HCT116 (cell line): ENCODE results near the gene GRIK3. TPM values are rescaled to one million over a fixed set of nuclear protein-coding genes. Genes with fewer than 3 reads are reported as not detected.

Experiments used
- ATAC-seq: fragments of 200-7000 bp; cut with Tn5 transposase; 2 replicates; pipeline ENCODE4 v1.9.1; 2020; ENCODE audit warnings: mild to moderate bottlenecking, moderate library complexity
- BruUV-seq: library from RNA; stranded (reverse); fragments of 400-500 nt; replicated peaks from 2 replicates; lab custom pipeline; 2021; lab: Mats Ljungman, UMichigan
- CTCF ChIA-PET: fragments of 300-600 bp; sonication (Branson Sonifier 250); formaldehyde crosslinking; loops from one replicate; lab custom pipeline; 2021; ENCODE audit warnings: antibody characterized with exemption; lab: Charles Lee
- POLR2A ChIA-PET: fragments of 300-600, 350-600 bp; sonication (Branson Sonifier 250); formaldehyde crosslinking; loops from one replicate; lab custom pipeline; 2021; ENCODE audit warnings: antibody characterized with exemption; lab: Charles Lee
- RAD21 ChIA-PET, 2 experiments: fragments of 300-600 bp; sonication (Branson Sonifier 250); formaldehyde crosslinking; loops; one replicate each; lab custom pipeline; 2023; ENCODE audit warnings: low total read pairs in 2 of 2; ENCODE audit not compliant: uncharacterized antibody in 2 of 2, unreplicated experiment in 2 of 2, low non-redundant PET in 1 of 2; lab: Charles Lee
- DNase-seq: peaks from one replicate; pipeline ENCODE4 v3.0.0-alpha.2; 2010; ENCODE audit warnings: low read depth, low spot score
- H2AFZ ChIP-seq: fragments of 200-600 bp; shearing (Covaris generic), sonication (generic); 2 replicates; pipeline ENCODE4 v1.6.1; 2017; ENCODE audit warnings: low read depth, mixed run types, mixed read lengths, antibody characterized with exemption, low read length; ENCODE audit not compliant: poor library complexity, severe bottlenecking
- H3K27ac ChIP-seq: 2 replicates; pipeline ENCODE4 v1.5.1; 2012; ENCODE audit warnings: low read depth, low read length
- H3K27me3 ChIP-seq: fragments of 200-600 bp; sonication (generic); 2 replicates; pipeline ENCODE4 v1.6.1; 2016; ENCODE audit warnings: mixed run types, low read length, mixed read lengths; ENCODE audit not compliant: insufficient read depth
- H3K36me3 ChIP-seq, 2 experiments: fragments of 200-500 bp in 1 of 2; fragments of 200-600 bp in 1 of 2; sonication (Bioruptor generic) in 1 of 2; sonication (generic) in 1 of 2; 2 replicates each; pipeline versions ENCODE4 v1.5.1 to v1.6.1; 2014 to 2016; ENCODE audit warnings: low read length in 2 of 2, inconsistent platforms in 1 of 2, mixed read lengths in 1 of 2, mixed run types in 1 of 2; ENCODE audit not compliant: insufficient read depth in 2 of 2, control insufficient read depth in 1 of 2
- H3K4me1 ChIP-seq, 2 experiments: fragments of 200-600 bp in 1 of 2; sonication (generic) in 1 of 2; 2 replicates each; pipeline versions ENCODE4 v1.5.1 to v1.6.1; 2012 to 2017; ENCODE audit warnings: low read length in 2 of 2, inconsistent platforms in 1 of 2, mild to moderate bottlenecking in 1 of 2, mixed read lengths in 1 of 2, mixed run types in 1 of 2, moderate library complexity in 1 of 2; ENCODE audit not compliant: insufficient read depth in 2 of 2, control insufficient read depth in 1 of 2
- H3K4me2 ChIP-seq: fragments of 200-600 bp; sonication (generic); 2 replicates; pipeline ENCODE4 v1.6.1; 2017; ENCODE audit warnings: mixed run types, low read length, mixed read lengths
- H3K4me3 ChIP-seq, 2 experiments: fragments of 200-600 bp in 1 of 2; sonication (generic) in 1 of 2; replicated peaks in 1 of 2; 2 replicates each; pipeline ENCODE4 v1.5.1; 2011 to 2016; ENCODE audit warnings: low read length in 2 of 2, control low read depth in 1 of 2, low read depth in 1 of 2, mild to moderate bottlenecking in 1 of 2, mixed read lengths in 1 of 2, mixed run types in 1 of 2
- H3K79me2 ChIP-seq: fragments of 200-600 bp; sonication (generic); 2 replicates; pipeline ENCODE4 v1.6.1; 2017; ENCODE audit warnings: mild to moderate bottlenecking, mixed run types, low read length, moderate library complexity, mixed read lengths; ENCODE audit not compliant: insufficient read depth
- H3K9ac ChIP-seq: fragments of 200-600 bp; sonication (generic); 2 replicates; pipeline ENCODE4 v1.6.1; 2016; ENCODE audit warnings: low read length, mixed read lengths
- H3K9me2 ChIP-seq: fragments of 200-600 bp; sonication (generic), shearing (Covaris generic); 2 replicates; pipeline ENCODE4 v1.6.1; 2017; ENCODE audit warnings: mixed run types, mild to moderate bottlenecking, moderate library complexity; ENCODE audit not compliant: insufficient read depth
- H3K9me3 ChIP-seq, 2 experiments: fragments of 200-500 bp in 1 of 2; fragments of 200-600 bp in 1 of 2; sonication (Bioruptor generic) in 1 of 2; sonication (generic) in 1 of 2; 2 replicates each; pipeline ENCODE4 v1.6.1; 2014 to 2017; ENCODE audit warnings: low read length in 2 of 2, mixed read lengths in 2 of 2, inconsistent platforms in 1 of 2, low read depth in 1 of 2, mild to moderate bottlenecking in 1 of 2, mixed run types in 1 of 2, moderate library complexity in 1 of 2; ENCODE audit not compliant: control insufficient read depth in 1 of 2, insufficient read depth in 1 of 2
- H4K20me1 ChIP-seq: fragments of 200-600 bp; sonication (generic), shearing (Covaris generic); 2 replicates; pipeline ENCODE4 v1.6.1; 2017; ENCODE audit warnings: mixed run types, mild to moderate bottlenecking, moderate library complexity; ENCODE audit not compliant: insufficient read depth
- ATF3 ChIP-seq: IDR thresholded peaks from 2 replicates; pipeline ENCODE4 v1.6.1; 2012
- CBX3 ChIP-seq: IDR thresholded peaks from 2 replicates; pipeline ENCODE4 v1.6.1; 2012; ENCODE audit warnings: low read depth
- CTCF ChIP-seq, 3 experiments: fragments of 200-600 bp in 1 of 3; sonication (generic) in 1 of 3; IDR thresholded peaks in 2 of 3; conservative IDR thresholded peaks in 1 of 3; 2 replicates each; pipeline ENCODE4 v1.5.1; 2012 to 2017; ENCODE audit warnings: low read depth in 2 of 3, low read length in 2 of 3, antibody characterized with exemption in 1 of 3, borderline replicate concordance in 1 of 3, control low read depth in 1 of 3, mild to moderate bottlenecking in 1 of 3, mixed read lengths in 1 of 3, mixed run types in 1 of 3, moderate library complexity in 1 of 3; ENCODE audit not compliant: insufficient read depth in 1 of 3
- EGR1 ChIP-seq: IDR thresholded peaks from 2 replicates; pipeline ENCODE4 v1.6.1; 2012; ENCODE audit warnings: low read depth
- EZH2 ChIP-seq: fragments of 200-600 bp; sonication (generic); IDR thresholded peaks from 2 replicates; pipeline ENCODE4 v1.6.1; 2017; ENCODE audit warnings: antibody characterized with exemption, mixed run types
- EZH2phosphoT487 ChIP-seq: fragments of 200-600 bp; IDR thresholded peaks from 2 replicates; pipeline ENCODE4 v1.6.1; 2018; ENCODE audit warnings: antibody characterized with exemption, borderline replicate concordance
- FOSL1 ChIP-seq: IDR thresholded peaks from 2 replicates; pipeline ENCODE4 v1.6.1; 2012; ENCODE audit warnings: low read depth
- JUND ChIP-seq: IDR thresholded peaks from 2 replicates; pipeline ENCODE4 v1.6.1; 2012
- POLR2A ChIP-seq: IDR thresholded peaks from 2 replicates; pipeline ENCODE4 v1.7.0; 2011; ENCODE audit warnings: borderline replicate concordance; ENCODE audit not compliant: insufficient read depth, insufficient read length; ENCODE audit errors: extremely low read depth
- POLR2AphosphoS5 ChIP-seq: IDR thresholded peaks from 2 replicates; pipeline ENCODE4 v1.6.1; 2011; ENCODE audit warnings: mild to moderate bottlenecking, low read depth, low read length, moderate library complexity
- RAD21 ChIP-seq: IDR thresholded peaks from 2 replicates; pipeline ENCODE4 v1.6.1; 2012; ENCODE audit warnings: low read depth, mild to moderate bottlenecking
- REST ChIP-seq: IDR thresholded peaks from 2 replicates; pipeline ENCODE4 v1.6.1; 2012; ENCODE audit warnings: low read depth
- SRF ChIP-seq: IDR thresholded peaks from 2 replicates; pipeline ENCODE4 v1.6.1; 2012; ENCODE audit warnings: low read depth
- TCF7L2 ChIP-seq: IDR thresholded peaks from 2 replicates; pipeline ENCODE4 v1.7.0; 2011; ENCODE audit warnings: borderline replicate concordance, inconsistent platforms; ENCODE audit not compliant: insufficient read depth, insufficient read length; ENCODE audit errors: extremely low read depth
- ZFX ChIP-seq: fragments of 450-650 bp; IDR thresholded peaks from 2 replicates; pipeline ENCODE4 v1.6.1; 2017
- intact Hi-C: fragments of 100-400 bp; cut with micrococcal nuclease; formaldehyde crosslinking; loops from 2 replicates; pipeline ENCODE4 v1.10.0; 2022
- total RNA-seq: library from RNA; stranded (reverse); gene quantifications from one replicate; pipeline ENCODE4 v1.2.1, GENCODE V29; 2021; ENCODE audit not compliant: unreplicated experiment

The GRIK3 gene
- total RNA-seq, 1 experiment from 2014 or later, result not detected

GRCh38 chr1:36973056-36973455 lies 61.3 kb downstream of the GRIK3 start:
- ChIA-PET RAD21 (no interaction called here), CTCF (no interaction called here)
- BruUV-seq, result no TSS peak

GRCh38 chr1:36971852-36972618 lies 62.3 kb downstream of the GRIK3 start:
- H3K9ac ChIP-seq, result no peak overlapping the region
- H3K4me2 ChIP-seq, result no peak overlapping the region
- H3K36me3 ChIP-seq, result no peaks in the 10 kb centered on the region
- peaks cover 14% of the 10 kb centered on the region; the same call in 1 of the 2 replicates for H3K27me3 ChIP-seq
- H4K20me1 ChIP-seq, result no peaks in the 10 kb centered on the region
- no peaks in the 10 kb centered on the region for H3K4me1 ChIP-seq
- no peak overlapping the region for H2AFZ ChIP-seq
- no peaks in the 10 kb centered on the region for H3K9me3 ChIP-seq
- H3K27ac ChIP-seq, result no peak overlapping the region
- no peaks in the 10 kb centered on the region for H3K9me2 ChIP-seq
- BruUV-seq, result no TSS peak
- ATAC-seq (no peak), DNase-seq (no peak)
- ChIA-PET RAD21 (no interaction called here), POLR2A (no interaction called here), CTCF (no interaction called here)
- no peaks in the 10 kb centered on the region for H3K79me2 ChIP-seq
- intact Hi-C loops, result no loop called here
- no peak overlapping the region for H3K4me3 ChIP-seq
- TF ChIP-seq EGR1 (no peak), EZH2phosphoT487 (no peak), CBX3 (no peak), REST (no peak), EZH2 (no peak), JUND (no peak), CTCF (IDR thresholded peaks at IDR 0.05 in 2 of 3, conservative IDR thresholded peaks at IDR 0.05 in 1 of 3; ENCODE audit: borderline replicate concordance in 1 of 3, insufficient read depth in 1 of 3, low read depth in 2 of 3, low read length in 2 of 3) (no peak), POLR2AphosphoS5 (no peak), POLR2A (no peak), FOSL1 (no peak), SRF (no peak), RAD21 (no peak), ATF3 (no peak), TCF7L2 (no peak), ZFX (no peak)

More at GRCh38 chr1:36973056-36973455, 61.3 kb downstream of the GRIK3 start:
- H3K79me2 ChIP-seq, result no peaks in the 10 kb centered on the region
- H3K4me3 ChIP-seq, result no peak overlapping the region
- no peak for ATAC-seq
- H2AFZ ChIP-seq, result no peak overlapping the region
- H3K27me3 ChIP-seq, result peaks cover 14% of the 10 kb centered on the region; the same call in 1 of the 2 replicates
- no peak for TF ChIP-seq EZH2
- no peak for TF ChIP-seq ZFX
- H4K20me1 ChIP-seq, result no peaks in the 10 kb centered on the region
- H3K36me3 ChIP-seq, result no peaks in the 10 kb centered on the region
- no peaks in the 10 kb centered on the region; a peak in 1 of 4 replicates for H3K9me3 ChIP-seq
- no peak for DNase-seq
- intact Hi-C loops, result no loop called here
- no peaks in the 10 kb centered on the region for H3K4me1 ChIP-seq
- H3K9me2 ChIP-seq, result no peaks in the 10 kb centered on the region
- no peak overlapping the region for H3K27ac ChIP-seq
- H3K4me2 ChIP-seq, result no peak overlapping the region
- H3K9ac ChIP-seq, result no peak overlapping the region
- POLR2A ChIA-PET, result no interaction called here
